Right lobe of liver (tissue), 6 donors: Measurements from ENCODE around the gene RALGPS1. TPM values are rescaled to one million over a fixed set of nuclear protein-coding genes. Genes with fewer than 3 reads are reported as not detected.

Experiments
- ATAC-seq, 4 donors: fragments of 200-7000 bp; cut with Tn5 transposase; one replicate each; pipeline ENCODE4 v1.9.1; 2020; ENCODE audit warnings: mild to moderate bottlenecking in 4 of 4, moderate library complexity in 4 of 4
- DNase-seq, 3 donors: peaks; one replicate each; pipeline ENCODE4 v3.0.0-alpha.2; 2020
- H3K27ac ChIP-seq, 3 donors: fragments of 200-600 bp; one replicate each; pipeline ENCODE4 v1.8.0; 2022
- H3K27me3 ChIP-seq, 2 donors: fragments of 200-600 bp; one replicate each; pipeline ENCODE4 v1.8.0; 2022
- H3K36me3 ChIP-seq, 4 donors: fragments of 200-600 bp; sonication (generic) in 1 of 4; one replicate each; pipeline versions ENCODE4 v1.5.1 to v1.8.0; 2017 to 2022; ENCODE audit warnings: control low read depth in 1 of 4
- H3K4me1 ChIP-seq, 4 donors: fragments of 200-600 bp; sonication (generic) in 1 of 4; one replicate each; pipeline versions ENCODE4 v1.5.1 to v1.8.0; 2017 to 2022; ENCODE audit warnings: control low read depth in 1 of 4
- H3K4me3 ChIP-seq, 3 donors: fragments of 200-600 bp; one replicate each; pipeline ENCODE4 v1.8.0; 2022
- H3K9me3 ChIP-seq, 4 donors: fragments of 200-600 bp; sonication (generic) in 1 of 4; one replicate each; pipeline versions ENCODE4 v1.5.1 to v1.8.0; 2017 to 2022; ENCODE audit warnings: control low read depth in 1 of 4
- POLR2A ChIP-seq: fragments of 450-650 bp; IDR thresholded peaks from one replicate; pipeline ENCODE4 v1.6.1; 2017; ENCODE audit warnings: antibody characterized with exemption, mild to moderate bottlenecking
- WGBS: methylation state at CpG from one replicate; pipeline ENCODE4 v1.1.6; 2018; ENCODE audit warnings: low coverage, low lambda C conversion rate; ENCODE audit not compliant: insufficient coverage; ENCODE audit errors: missing lambda C conversion rate; 5-methylcytosine and 5-hydroxymethylcytosine counted together
- intact Hi-C, 2 donors: fragments of 100-400 bp; cut with DNase I; formaldehyde crosslinking; loops; one replicate each; pipeline versions ENCODE4 v1.11.2 to v1.14.1; 2022
- total RNA-seq, 6 experiments: library from RNA; depleted of rRNA in 2 of 6; stranded (reverse); fragments of >200 nt in 2 of 6; fragmentation: NEBNext Ultra II Directional in 3 of 6; extraction: Animal tissue kit (Norgen Biotek cat#: 25700) in 3 of 6; gene quantifications; one replicate each; pipeline versions ENCODE4 v1.1.0 to v1.2.4, GENCODE V29; 2016 to 2023
- TF ChIP-seq, protein P1 (sequence below), 4 donors: fragments of 200-600 bp in 3 of 4; fragments of 450-650 bp in 1 of 4; IDR thresholded peaks; one replicate each; pipeline versions ENCODE4 v1.5.1 to v1.8.0; 2016 to 2022; ENCODE audit warnings: antibody characterized with exemption in 4 of 4, mild to moderate bottlenecking in 2 of 4
- donor health status: DM: no; HTN: yes; CAD: no.
- donor health status: DM: no; HTN: no; CAD: no.
- donor health status: DM: no; HTN: no; CAD: no.
- donor health status: DM: no; HTN: yes; CAD: no.
- donor health status: DM: no; HTN: yes; CAD: no.

Gene RALGPS1
- total RNA-seq, 6 experiments from 2014 or later = 1.2 to 3.8 (median 2.4) TPM

GRCh38 chr9:127159949-127160610 lies 245.5 kb downstream of the RALGPS1 start:
- intact Hi-C loops = no loop called here
- Histone ChIP-seq H3K4me3 (no peak overlapping the region), H3K27ac (no peak overlapping the region), H3K4me1 (peaks cover 0 to 11% (median 0%) of the 10 kb centered on the region in 4 donors), H3K9me3 (no peaks in the 10 kb centered on the region), H3K36me3 (no peaks in the 10 kb centered on the region), H3K27me3 (no peaks in the 10 kb centered on the region)
- no peak for ATAC-seq
- peak in 1 of 3 donors; percentile 41 for DNase-seq
- WGBS = 100% methylated on average over 1 of the region's 10 CpGs
- TF ChIP-seq POLR2A = no peak
- TF ChIP-seq, protein P1, sequence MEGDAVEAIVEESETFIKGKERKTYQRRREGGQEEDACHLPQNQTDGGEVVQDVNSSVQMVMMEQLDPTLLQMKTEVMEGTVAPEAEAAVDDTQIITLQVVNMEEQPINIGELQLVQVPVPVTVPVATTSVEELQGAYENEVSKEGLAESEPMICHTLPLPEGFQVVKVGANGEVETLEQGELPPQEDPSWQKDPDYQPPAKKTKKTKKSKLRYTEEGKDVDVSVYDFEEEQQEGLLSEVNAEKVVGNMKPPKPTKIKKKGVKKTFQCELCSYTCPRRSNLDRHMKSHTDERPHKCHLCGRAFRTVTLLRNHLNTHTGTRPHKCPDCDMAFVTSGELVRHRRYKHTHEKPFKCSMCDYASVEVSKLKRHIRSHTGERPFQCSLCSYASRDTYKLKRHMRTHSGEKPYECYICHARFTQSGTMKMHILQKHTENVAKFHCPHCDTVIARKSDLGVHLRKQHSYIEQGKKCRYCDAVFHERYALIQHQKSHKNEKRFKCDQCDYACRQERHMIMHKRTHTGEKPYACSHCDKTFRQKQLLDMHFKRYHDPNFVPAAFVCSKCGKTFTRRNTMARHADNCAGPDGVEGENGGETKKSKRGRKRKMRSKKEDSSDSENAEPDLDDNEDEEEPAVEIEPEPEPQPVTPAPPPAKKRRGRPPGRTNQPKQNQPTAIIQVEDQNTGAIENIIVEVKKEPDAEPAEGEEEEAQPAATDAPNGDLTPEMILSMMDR (IDR thresholded peaks at IDR 0.05) = no peak

DNA sequence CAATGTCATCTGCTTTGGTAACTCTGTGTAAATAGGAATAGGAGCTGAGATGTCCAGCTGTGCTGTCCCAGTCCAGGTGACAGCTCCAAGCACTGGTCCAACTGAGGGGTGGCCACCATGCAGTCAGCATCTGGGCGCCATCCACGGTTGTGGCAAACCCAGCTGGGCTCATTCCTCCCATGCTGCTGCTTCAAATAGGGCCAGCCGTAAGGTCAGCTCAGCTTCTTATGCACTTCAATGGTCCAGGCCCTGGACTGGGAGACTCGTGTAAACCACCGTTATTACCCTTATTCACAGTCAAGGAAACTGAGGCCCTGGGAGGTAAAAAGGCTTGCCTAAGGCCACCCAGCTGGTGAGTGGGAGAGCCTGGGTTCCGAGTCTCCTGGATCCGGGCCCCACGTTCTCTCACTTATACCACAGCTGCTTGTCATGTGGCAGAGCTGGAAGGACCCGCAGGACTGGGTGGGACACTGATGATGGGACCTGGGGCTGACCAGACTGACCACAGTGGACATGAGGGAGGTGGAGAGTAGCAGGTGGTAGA lies 246.6 kb downstream of the RALGPS1 start:
- WGBS = no CpG with 5 or more reads among the region's 9 CpGs
- no peak for ATAC-seq
- peaks cover 0 to 11% (median 0%) of the 10 kb centered on the region in 4 donors for H3K4me1 ChIP-seq
- peak in 1 of 3 donors; percentile 23 for DNase-seq
- H3K36me3 ChIP-seq = no peaks in the 10 kb centered on the region
- no peaks in the 10 kb centered on the region for H3K9me3 ChIP-seq
- TF ChIP-seq, protein P1 (IDR thresholded peaks at IDR 0.05) = no peak
- no peak for TF ChIP-seq POLR2A
- intact Hi-C loops = no loop called here
- no peaks in the 10 kb centered on the region for H3K27me3 ChIP-seq
- no peak overlapping the region for H3K27ac ChIP-seq
- H3K4me3 ChIP-seq = no peak overlapping the region

- no peaks in the 10 kb centered on the region for H3K36me3 ChIP-seq
- no peak overlapping the region for H3K4me3 ChIP-seq
- DNase-seq (no peak), ATAC-seq (no peak)
- TF ChIP-seq, protein P1 (IDR thresholded peaks at IDR 0.05) = no peak
- no peak for TF ChIP-seq POLR2A
- peaks cover 0 to 11% (median 0%) of the 10 kb centered on the region in 4 donors for H3K4me1 ChIP-seq
- no peak overlapping the region for H3K27ac ChIP-seq
- 59% methylated on average over 5 of the region's 9 CpGs for WGBS
- intact Hi-C loops = no loop called here
- H3K9me3 ChIP-seq = no peaks in the 10 kb centered on the region
- H3K27me3 ChIP-seq = no peaks in the 10 kb centered on the region
These were observed 247.7 kb downstream of the RALGPS1 start for GRCh38 chr9:127162046-127162863.

- H3K4me3 ChIP-seq = no peak overlapping the region
- DNase-seq (no peak), ATAC-seq (no peak)
- TF ChIP-seq, protein P1 (IDR thresholded peaks at IDR 0.05) = no peak
- no peak for TF ChIP-seq POLR2A
- intact Hi-C loops = no loop called here
- H3K4me1 ChIP-seq = peaks cover 0 to 11% (median 0%) of the 10 kb centered on the region in 4 donors
- no peaks in the 10 kb centered on the region for H3K27me3 ChIP-seq
- 90% methylated on average over 4 of the region's 4 CpGs for WGBS
- no peaks in the 10 kb centered on the region for H3K36me3 ChIP-seq
- H3K9me3 ChIP-seq = no peaks in the 10 kb centered on the region
- peak overlapping the region in 1 of 3 donors; percentile 23 for H3K27ac ChIP-seq
These were observed 248.3 kb downstream of the RALGPS1 start for GRCh38 chr9:127162864-127163365.
